HG02588 (cell line): ENCODE data around the gene C20orf202.
"Not testable (repeated sequence)": the region's sequence is repeated elsewhere in the genome, so short reads cannot be mapped to it uniquely, and the experiment has no call there.

Experiments used
- ATAC-seq: cut with Tn5 transposase; IDR thresholded peaks from one replicate; pipeline ENCODE4 v1.9.1; 2021; ENCODE audit warnings: mild to moderate bottlenecking, moderate library complexity; ENCODE audit not compliant: unreplicated experiment

The C20orf202 gene

GRCh38 chr20:1242530-1242929 lies 39.3 kb downstream of the C20orf202 start:
- no peak for ATAC-seq

- ATAC-seq: no peak
Observed at GRCh38 chr20:1245578-1245977, 42.3 kb downstream of the C20orf202 start.

- ATAC-seq: no peak
Observed at GRCh38 chr20:1247689-1248088, 44.4 kb downstream of the C20orf202 start.

GRCh38 chr20:1250282-1250681 lies 47.0 kb downstream of the C20orf202 start:
- not testable (repeated sequence) for ATAC-seq

- ATAC-seq: no peak
Observed at GRCh38 chr20:1252416-1252815, 49.2 kb downstream of the C20orf202 start.

GRCh38 chr20:1254254-1254653 lies 51.0 kb downstream of the C20orf202 start:
- no peak for ATAC-seq

- ATAC-seq: no peak
Observed at GRCh38 chr20:1255675-1256074, 52.4 kb downstream of the C20orf202 start.
